NCI-H1105 (cell line): ENCODE results near the gene COX6B2.

Experiments used
- DNase-seq: peaks from one replicate; lab custom pipeline; 2025; lab: John Stamatoyannopoulos, UW

Gene COX6B2

DNA sequence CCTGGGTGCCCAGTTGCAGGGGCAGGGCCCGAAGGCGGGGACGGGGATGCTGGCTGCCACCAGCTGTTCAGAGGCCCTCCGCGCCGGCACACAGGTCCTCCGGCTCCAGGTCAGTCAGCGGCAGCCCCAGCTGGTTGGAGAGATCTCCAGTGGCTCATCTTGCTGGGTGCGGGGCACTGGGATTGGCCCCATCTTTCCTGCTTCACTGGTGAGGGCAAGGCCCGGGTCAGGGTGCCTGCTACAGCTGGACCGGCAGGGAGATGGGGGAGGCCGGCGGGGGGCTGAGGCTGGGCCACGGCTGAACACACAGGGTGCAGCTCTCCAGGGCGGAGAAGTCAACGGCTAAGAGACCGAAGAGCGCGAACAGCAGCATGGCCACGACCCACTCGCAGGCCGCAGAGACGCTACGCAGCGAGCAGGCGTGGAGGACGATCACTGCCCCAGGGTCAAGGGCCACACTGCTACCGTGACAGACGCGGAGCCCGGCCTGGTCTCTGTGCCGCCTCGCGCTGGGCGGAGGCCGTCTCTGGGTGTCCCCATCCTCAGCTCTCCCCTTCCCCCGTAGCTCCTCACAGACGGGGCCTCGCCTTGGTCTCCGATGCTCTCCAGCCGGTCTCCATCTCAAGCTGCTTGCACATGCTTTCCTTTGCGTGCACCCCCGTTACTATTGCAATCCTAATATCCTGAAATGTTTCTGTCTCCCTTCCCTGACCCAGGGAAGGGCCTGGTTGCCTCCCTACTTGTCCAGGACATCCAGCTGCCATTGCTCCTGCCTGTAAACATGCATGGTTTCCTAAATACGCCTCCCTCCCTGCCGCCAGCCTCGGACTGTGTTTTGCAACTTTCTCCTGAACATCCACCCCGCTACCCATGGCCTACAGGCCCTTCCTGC is 41.7 kb downstream of the COX6B2 start:
- DNase-seq = no peak

DNA sequence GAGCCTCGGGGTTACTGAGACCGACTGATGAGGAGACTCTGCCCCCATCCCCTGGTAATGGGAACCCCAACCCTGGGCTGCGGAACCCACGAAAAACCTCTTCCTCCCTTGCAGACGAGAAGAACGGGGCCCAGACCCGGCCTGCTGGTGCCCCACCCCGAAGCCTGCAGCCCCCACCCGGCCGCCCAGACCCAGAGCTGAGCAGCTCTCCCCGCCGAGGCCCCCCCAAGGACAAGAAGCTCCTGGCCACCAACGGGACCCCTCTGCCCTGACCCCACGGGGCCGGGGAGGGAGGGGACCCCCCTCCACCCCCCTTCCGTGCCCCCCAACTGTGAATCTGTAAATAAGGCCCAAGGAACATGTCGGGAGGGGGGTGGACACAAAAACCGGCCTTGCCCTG is 42.7 kb downstream of the COX6B2 start:
- DNase-seq = no peak

DNA sequence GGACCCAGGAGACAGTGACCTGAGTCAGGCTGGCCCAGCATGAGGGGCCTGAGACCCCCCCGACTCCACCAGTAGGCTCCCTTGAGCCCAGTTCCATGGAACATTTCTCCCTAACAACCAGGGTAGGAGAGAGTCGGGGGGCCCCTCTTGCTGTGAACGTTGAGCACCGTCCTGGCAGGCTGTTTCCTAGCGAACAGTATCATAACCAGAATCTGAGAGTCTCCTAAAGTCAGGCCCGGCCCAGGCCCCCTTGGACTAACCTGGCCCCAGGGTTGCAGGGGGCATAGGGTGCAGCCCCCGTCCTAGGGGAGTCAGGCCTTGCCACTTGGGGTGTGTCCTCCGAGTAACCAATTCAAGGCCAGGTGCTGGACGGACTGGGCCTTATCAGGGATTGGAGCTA is 43.1 kb downstream of the COX6B2 start:
- DNase-seq = no peak

DNA sequence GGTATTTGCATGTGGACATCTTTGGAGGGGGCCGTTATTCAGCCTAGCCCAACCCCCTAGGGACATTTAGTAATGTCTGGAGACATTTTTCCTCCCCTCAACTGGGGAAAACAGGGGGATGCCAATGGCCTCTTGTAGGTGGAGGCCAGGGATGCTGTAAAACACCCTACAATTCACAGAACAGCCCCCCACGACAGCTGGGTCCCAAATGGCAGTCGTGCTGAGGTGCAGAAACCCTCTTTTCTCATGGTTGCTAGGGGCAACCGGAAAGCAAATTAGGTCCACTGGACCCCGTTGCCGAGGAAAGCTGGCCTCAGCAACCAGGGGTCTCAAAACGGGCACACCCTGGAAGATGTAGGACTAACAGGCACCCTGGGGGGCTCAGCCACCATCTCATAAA is 44.0 kb downstream of the COX6B2 start:
- DNase-seq = no peak

DNA sequence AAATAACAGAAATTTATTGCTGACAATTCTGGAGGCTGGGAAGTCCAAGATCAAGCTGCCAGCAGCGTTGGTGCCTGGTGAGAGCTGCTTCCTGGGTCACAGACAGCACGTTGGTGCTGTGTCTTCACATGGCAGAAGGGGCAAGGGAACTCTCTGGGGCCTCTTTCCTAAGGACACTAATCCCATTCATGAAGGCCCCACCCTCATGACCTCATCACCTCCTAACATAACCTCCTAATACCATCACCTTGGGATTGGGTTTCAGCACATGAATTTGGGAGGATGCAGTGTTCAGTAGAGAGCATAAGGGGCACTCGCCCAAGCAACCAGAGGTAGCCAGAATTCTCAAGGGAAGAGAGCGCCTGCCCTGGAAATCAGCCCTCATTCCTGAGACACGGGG is 45.1 kb downstream of the COX6B2 start:
- no peak for DNase-seq

DNA sequence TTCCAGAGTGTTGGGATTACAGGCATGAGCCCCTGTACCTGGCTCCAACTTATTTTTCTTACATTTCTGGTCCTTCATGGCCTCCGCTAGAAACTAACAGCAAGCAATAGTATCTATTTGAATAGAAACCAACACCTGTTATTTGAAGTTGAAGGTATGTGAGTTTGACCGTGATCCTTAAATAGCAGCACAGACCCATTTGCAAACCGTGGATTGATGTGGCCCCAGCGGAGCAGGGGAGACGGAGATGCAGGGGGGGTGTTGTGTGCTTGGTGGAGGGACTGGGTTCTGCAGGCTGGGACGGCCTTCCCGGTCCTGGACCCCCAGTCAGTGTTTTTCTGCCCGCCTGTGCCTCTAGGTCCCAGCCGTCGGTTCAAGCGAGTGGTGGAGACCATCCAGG is 46.2 kb downstream of the COX6B2 start:
- no peak for DNase-seq

DNA sequence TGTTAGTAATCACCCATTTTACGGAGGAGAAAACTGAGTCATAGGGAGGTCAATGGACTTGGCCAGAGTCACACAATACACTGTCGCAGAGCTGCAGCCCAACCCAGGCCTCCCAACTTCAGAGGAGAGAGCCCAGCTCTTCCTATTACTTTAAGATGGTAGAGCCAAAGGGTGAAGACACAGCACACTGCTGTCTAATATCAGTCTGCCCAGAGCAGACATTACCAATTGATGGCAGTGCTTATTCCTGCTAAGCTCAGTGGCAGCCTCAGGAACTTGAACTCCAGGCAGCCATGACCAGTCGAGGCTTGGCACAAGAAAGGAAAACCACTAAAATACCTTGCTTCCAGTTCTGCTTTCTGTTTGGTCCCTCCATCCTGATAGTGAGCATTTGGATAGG is 47.8 kb downstream of the COX6B2 start:
- no peak for DNase-seq

DNA sequence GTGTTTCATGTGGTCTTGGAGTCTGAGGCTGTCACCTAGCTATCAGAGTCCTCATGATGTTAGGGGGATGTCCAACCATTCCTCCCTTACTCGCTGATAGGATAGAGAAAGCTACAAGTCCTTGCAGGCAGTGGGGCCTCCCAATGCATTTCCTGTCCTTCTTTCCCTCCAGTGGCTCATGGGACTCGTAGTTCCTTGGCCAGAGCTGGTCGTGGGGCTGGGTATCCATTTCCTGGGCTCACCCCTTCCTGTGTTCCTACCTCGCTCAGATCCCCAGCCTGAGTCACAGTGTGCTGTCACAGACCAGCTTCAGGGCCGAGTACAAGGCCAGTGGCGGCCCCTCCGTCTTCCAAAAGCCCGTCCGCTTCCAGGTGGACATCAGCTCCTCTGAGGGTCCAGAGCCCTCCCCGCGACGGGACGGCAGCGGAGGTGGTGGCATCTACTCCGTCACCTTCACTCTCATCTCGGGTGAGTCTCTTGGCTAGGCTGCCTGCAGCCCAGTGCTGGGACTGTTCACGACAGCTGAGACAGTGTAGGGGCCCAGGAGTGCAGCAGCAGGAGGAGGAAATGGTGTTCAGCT is 48.4 kb downstream of the COX6B2 start:
- no peak for DNase-seq

DNA sequence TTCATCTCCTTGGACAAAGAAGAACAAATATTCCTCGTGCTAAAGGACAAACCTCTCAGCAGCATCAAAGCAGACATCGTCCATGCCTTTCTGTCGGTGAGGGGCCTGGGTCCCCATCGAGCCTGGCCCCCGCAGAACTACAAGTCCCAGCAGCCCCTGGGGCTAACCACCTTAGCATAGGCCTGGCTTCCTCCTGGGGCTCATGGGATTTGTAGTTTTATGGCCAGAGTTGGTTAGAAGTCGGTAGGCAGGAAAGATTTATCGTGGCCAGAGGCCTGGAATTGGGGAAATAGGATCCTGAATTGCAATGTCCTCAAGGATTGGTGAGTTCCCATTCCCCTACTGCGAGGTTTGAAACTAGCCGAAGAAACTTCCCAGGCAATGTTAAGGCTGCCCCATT is 49.0 kb downstream of the COX6B2 start:
- peak; percentile 2 for DNase-seq

DNA sequence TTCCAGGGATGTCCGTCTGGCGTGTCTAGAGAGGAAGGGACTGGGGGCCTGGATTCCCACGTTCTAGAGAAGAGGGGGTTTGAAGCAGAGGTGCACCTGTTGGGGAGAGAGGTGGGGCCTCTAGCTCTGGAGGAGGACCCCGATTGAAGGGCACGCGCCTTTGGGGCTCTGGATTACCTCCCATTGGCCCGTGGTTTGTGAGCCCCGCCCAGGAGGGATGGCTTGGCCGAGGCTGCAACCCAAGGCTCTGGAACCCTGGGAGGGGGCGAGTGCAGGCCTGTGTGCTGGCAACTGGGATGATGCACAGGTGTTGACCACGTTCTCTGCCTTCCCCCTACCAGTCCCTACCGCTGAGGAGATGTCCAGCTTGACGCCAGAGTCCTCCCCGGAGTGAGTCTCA is 49.5 kb downstream of the COX6B2 start:
- DNase-seq = no peak

DNA sequence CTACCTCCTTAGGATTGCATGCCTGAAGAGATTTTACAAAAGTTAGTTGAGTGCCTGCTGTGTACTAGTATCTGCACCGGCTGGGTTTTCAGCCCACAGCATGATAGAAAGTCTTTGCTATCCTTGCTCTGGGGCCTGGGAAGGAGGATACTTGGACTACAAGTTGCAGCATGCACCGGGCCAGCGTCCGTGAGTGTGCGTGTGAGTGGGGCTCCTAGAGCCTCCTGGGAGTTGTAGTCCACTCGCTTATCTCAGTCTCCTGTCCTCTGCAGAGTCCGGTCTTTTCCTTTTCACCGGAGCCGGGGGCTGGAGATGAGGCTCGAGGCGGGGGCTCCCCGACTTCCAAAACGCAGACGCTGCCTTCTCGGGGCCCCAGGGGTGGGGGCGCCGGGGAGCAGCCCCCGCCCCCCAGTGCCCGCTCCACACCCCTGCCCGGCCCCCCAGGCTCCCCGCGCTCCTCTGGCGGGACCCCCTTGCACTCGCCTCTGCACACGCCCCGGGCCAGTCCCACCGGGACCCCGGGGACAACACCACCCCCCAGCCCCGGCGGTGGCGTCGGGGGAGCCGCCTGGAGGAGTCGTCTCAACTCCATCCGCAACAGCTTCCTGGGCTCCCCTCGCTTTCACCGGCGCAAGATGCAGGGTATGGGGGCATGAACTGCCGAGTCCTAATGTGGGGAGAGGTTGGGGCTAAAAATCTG is 50.1 kb downstream of the COX6B2 start:
- no peak for DNase-seq

DNA sequence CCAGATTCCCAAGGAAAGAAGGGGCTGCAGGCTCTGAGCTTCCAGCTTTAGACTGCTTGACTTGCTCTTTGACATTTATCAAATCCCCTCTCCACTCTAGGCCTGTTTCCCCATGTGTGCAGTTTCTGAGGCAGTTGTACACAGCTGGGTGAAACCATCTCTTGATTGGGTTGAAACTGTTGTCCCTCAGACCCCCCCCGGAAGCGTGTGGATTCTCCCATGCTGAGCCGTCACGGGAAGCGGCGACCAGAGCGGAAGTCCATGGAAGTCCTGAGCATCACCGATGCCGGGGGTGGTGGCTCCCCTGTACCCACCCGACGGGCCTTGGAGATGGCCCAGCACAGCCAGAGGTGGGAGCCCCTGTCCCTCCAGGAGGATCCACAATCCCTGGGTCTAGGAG is 51.0 kb downstream of the COX6B2 start:
- no peak for DNase-seq

DNA sequence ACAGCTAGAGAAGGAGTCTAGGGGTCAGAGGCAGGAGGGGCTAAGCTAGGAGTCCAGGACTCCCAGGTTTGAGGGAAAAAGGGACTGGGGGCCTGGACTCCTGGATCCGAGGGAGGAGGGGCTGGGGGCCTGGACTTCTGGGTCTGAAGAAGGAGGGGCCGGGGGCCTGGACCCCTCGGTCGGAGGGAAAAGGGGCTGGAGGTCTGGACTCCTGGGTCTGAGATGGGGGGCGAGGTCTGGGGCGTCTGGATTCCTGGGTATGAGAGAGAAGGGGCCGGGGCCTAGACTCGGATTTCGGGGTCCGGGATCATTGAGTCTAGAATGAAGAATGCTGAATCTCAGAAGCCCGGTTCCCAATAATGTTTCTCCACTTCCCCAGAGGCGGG is 52.2 kb downstream of the COX6B2 start:
- no peak for DNase-seq

DNA sequence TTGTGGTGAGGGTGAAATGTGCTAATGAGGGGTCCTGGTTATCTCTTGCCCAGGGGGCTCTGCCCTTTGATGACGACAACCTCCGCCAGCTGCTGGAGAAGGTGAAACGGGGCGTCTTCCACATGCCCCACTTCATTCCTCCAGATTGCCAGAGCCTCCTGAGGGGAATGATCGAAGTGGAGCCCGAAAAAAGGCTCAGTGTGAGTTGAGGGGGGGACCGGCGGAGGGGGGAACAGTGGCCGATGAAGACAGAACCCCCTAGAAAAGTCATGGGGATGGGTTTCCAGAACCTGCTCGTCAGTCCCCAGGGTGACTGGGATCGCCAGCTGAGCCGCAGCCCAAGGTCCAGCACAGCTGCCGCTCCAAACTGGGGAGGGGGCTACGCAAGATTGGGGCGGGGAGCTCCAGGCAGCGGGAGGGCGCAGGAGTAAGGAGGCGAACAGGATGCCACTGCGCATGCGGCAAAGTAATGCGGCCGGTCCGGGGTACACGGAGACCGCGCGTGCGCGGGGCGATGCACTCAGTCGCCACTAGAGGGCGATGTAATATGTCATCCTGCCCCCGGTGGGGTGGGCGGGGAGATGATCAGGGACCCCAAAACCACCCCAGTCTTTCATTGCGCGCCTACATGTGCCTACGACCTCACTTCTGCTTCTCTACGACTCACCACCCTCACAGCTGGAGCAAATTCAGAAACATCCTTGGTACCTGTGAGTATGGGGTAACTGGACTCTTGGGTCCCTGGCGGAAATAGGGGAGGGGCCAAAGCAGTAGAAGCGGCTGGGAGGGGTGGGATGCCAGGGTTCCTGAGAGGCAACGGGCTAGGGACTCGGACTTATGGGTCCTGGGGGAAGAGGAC is 52.8 kb downstream of the COX6B2 start:
- peak; percentile 85 for DNase-seq

DNA sequence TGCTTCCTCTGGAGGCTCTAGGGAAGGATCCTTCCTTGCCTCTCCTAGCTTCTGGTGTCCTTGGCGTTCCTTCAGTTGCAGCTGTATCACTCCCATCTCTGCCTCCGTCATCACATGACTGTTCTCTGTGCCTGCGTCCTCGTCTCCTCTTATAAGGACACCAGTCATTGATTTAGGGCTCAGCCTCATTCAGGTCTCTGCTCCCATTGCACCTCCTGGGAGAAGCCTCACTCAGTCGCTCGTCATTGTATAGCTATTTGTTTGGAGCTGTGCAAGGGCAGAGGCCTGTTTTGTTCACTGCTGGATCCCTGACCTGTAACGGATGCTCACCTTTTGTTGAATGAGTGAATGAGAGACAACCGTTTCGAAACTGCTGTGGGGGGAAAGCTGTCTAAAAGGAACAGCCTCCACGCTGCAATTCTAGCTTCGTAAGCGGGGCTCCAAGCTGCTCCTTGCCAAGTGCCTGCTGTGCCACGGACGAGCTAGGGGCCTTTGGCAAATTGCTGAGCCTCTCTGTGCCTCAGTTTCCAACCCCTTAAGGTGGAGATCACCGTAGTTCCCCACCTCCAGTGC is 53.5 kb downstream of the COX6B2 start:
- no peak for DNase-seq

DNA sequence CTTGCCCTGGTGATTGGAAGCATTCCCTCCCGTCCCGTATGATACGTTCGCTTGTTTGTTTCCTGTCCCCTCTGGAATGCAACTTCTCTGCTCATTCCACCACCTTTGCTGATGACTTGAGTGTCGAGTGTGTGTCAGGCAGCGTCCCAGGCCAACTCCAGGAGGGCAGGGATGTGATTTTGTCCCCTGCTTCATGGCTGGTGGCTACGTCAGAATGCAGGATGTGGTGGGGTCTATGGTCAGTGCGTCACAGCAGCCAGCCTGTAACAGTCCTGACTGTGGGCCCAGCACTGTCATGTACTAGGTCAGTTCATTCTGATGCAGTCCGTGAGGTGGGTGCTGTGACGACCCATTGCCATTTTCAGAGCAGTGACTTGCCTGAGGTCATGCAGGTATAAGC is 54.5 kb downstream of the COX6B2 start:
- no peak for DNase-seq
